ENCODE data around the gene SMYD1.

The SMYD1 gene

DNA sequence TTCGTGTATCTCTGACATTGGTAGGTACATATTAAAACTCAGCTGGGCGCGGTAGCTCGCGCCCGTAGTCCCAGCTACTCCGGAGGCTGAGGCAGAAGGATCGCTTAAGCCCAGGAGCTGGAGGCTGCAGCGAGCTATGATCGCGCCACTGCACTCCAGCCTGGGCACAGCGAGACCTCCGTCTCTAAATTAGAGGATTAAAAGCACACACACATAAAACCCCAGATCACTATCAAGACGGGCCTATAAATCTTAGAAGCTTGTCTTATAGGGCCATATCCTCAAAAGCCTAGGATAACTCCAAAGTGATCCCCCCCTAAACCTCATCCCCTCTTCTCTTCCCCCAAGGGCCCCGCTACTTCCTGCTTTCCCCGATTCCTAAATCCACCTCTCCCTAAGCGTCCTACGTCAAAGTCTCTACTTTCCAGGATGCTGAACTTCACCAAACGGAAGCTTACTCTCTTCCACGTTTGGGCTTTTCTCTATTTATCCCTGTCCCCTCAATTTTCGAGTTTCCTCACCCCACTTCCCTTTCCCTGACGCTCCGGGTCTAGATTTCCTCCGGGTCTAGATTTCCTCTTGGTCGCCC lies 12.7 kb upstream of the SMYD1 start:
- H3K4me3 ChIP-seq (ENCODE audit: low read depth, low read length): peak overlapping the region; percentile 77
- no peak for DNase-seq (ENCODE audit: low read depth)

DNA sequence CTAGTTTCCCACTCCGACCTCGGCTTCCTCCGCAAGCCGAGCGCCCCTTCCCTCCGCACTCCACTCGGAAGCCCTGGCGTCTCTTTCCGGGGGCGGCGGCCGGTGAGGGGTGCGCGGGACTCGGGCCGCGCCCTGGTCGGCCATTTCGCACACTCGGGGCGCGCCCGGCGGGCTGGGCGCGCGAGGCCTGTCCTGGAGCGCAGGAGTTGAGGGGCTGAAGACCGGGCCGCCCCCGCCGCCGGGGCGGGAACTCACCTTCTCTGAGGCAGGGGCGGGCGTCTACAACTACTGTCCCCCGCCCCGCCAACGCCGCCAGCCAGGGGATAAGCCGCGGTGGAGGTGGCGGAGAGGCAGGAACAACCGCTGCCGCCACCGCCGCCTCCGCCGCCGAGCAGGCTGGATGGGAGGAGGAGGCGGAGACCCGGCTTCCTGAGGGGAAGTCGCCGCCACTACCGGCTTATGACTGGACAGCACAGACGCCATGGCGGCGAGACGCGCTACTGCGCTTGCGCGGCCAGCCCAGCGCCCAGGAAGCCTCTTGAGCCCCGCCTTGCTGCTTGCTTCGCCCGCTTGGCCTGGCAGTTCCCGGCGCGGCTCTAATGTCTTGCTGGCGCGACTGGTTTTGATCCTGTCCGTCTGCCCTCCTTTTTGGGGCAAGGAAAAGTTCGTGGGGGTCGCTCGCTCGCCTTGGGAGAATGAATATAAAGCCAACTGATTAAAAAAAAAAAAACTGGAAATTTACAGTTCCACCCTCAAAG lies 12.1 kb upstream of the SMYD1 start, which contains the start of gene KRCC1:
TSS of gene KRCC1 (minus strand) at position 413 of the 758 bp plus-strand sequence. CDS start 27,220 bp downstream, outside the sequence.
- DNase-seq (ENCODE audit: low read depth): peak; percentile 90
- peak within 1 kb of the TSS; percentile 77 for H3K4me3 ChIP-seq (ENCODE audit: low read depth, low read length)

GRCh38 chr2:88057437-88057844 lies 10.2 kb upstream of the SMYD1 start:
- no peak overlapping the region for H3K4me3 ChIP-seq (ENCODE audit: low read depth, low read length)
- no peak for DNase-seq (ENCODE audit: low read depth)

DNA sequence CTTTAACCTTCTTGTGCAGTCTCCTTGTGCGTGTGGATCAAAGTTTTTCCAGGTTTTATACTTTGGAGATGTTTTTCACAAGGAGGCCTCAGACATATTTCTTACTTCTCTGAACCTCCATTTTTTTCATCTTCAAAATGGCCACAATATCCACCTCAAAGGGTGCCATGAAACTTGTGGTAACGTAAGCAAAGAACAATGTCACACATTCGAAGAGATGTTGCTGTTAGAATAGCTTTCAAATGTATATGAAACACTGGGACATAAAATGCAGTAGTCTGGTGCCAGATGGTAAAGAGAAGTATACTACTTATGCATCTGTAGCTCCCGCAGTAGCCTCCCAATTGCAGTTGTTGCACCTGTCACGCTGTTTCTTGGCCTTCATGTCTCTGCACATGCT lies 9.4 kb upstream of the SMYD1 start:
- DNase-seq (ENCODE audit: low read depth): no peak
- H3K4me3 ChIP-seq (ENCODE audit: low read depth, low read length): no peak overlapping the region

DNA sequence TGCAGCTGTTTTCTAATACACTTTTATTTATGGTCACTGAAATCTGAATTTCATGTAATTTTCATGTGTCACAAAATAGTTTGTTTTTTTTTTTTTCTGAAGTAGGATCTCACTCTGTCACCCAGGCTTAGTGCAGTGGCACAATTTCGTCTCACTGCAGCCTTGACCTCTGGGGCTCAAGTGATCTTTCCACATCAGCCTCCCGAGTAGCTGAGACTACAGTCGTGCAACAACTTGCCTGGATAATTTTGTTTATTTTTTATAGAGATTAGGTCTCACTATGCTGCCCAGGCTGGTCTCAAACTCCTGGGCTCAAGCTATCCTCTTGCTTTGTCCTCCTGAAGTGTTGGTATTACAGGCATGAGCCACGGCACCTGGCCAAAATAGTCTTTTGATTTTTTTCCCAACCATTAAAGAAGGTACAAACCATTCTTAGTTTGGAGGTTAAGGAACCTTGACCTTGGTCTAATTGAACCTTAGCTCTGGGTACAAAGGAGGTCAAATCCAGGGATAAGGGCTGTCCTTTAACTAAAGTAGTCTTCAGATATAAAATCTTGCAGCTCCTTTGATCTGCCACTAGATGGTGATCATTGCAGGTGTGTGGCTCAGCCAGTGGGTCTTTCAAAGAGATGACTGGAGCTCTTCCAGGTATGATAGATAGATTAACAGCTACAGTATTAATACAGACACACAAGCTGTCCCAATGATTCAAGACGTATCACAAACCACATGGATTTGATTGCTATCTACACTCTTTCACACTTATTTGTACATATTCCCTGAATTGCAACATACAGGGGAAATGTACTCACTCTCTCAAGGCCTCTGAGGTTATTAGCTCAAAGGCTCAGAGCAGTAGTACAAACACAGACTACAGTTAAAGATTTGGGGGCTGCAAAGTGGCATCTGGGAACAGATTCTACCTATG lies 7.4 kb upstream of the SMYD1 start:
- no peak for DNase-seq (ENCODE audit: low read depth)
- no peak overlapping the region for H3K4me3 ChIP-seq (ENCODE audit: low read depth, low read length)

- DNase-seq (ENCODE audit: low read depth): no peak
- no peak overlapping the region for H3K4me3 ChIP-seq (ENCODE audit: low read depth, low read length)
Measured at GRCh38 chr2:88060907-88061275, 6.7 kb upstream of the SMYD1 start.

DNA sequence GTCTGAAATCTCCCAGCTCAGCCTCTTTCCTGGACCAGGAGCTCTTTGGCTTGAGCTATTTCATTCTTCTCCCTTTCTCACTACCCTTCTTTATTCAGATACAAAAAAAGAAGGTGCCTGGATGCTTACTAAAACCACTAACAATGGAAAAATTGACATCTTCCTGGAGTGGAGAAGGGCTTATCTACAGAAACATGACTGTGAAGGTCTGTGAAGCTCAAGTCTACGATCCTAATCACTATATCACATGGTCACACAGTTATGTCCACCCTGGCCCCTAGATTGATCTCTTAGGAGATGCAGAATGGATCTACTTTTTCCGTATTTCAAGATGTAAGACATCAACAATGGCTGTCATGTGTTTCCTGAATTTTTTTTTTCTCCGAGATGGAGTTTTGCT lies 6.3 kb upstream of the SMYD1 start:
- DNase-seq (ENCODE audit: low read depth): no peak
- no peak overlapping the region for H3K4me3 ChIP-seq (ENCODE audit: low read depth, low read length)

- no peak for DNase-seq (ENCODE audit: low read depth)
- no peak overlapping the region for H3K4me3 ChIP-seq (ENCODE audit: low read depth, low read length)
Measured at GRCh38 chr2:88066543-88066942, 1.1 kb upstream of the SMYD1 start.

GRCh38 chr2:88067189-88067588 lies 436 bp upstream of the SMYD1 start:
- peak; percentile 59 for DNase-seq (ENCODE audit: low read depth)
- no peak overlapping the region for H3K4me3 ChIP-seq (ENCODE audit: low read depth, low read length)

DNA sequence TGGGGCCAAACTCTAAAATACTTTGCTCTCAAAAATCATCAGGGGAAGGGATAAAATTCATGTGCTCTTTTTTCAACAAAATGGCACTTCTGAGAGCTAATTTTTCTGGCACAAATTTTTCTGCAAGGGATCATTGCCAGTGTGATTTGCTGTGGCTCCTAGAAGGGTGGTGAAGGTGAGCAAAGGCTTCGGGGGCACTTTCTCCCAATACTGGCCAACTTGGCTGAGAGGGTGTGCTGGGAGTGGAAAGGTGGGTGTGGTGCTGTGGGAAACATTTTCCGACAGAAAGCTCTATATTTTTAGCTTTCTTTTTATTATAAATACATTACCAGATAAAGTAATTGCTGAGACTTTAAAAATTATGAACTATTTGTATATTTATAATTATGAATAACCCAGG lies 419 bp downstream of the SMYD1 start:
- peak overlapping the region; percentile 32 for H3K4me3 ChIP-seq (ENCODE audit: low read depth, low read length)
- no peak for DNase-seq (ENCODE audit: low read depth)

- no peak overlapping the region for H3K4me3 ChIP-seq (ENCODE audit: low read depth, low read length)
- no peak for DNase-seq (ENCODE audit: low read depth)
Measured at GRCh38 chr2:88069117-88069516, 1.5 kb downstream of the SMYD1 start.

DNA sequence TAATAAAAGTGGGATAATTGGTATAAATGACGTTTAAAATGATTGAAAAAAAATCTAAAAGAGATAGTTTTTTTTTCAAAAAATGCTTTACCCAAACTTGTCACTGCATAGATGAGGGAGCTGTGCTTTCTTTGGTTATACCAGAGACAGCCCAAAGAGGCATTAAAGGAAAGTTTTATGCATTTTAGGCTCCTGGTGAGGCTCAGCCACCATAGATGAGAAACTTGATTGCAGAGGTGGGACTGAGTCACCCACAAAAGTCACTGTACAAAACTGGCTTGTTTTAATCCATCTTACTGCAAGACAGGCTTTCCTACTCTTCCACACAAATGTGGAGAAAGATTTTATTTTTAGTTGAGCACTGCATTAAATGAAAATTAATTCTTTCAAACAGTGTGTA lies 2.4 kb downstream of the SMYD1 start:
- no peak overlapping the region for H3K4me3 ChIP-seq (ENCODE audit: low read depth, low read length)
- DNase-seq (ENCODE audit: low read depth): no peak

DNA sequence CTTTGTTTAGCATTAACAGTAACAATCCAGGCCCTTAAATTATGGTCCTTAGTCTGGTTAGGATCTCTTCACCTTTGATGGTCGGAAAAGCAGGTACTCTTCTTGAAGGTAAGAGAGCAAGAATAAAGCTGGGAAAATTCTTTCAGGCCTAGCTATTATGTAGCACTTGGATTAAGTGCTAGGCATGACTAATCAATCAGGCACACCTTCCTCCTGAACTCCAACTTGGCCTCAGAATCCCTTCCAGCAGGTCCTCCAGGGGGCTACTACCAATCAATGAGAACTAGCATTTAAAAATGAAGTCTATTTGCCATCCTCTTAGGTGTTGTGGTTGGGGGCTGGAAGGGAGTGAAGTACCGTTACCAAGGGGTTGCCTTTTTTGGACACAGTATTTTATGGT lies 3.7 kb downstream of the SMYD1 start:
- DNase-seq (ENCODE audit: low read depth): no peak
- no peak overlapping the region for H3K4me3 ChIP-seq (ENCODE audit: low read depth, low read length)

DNA sequence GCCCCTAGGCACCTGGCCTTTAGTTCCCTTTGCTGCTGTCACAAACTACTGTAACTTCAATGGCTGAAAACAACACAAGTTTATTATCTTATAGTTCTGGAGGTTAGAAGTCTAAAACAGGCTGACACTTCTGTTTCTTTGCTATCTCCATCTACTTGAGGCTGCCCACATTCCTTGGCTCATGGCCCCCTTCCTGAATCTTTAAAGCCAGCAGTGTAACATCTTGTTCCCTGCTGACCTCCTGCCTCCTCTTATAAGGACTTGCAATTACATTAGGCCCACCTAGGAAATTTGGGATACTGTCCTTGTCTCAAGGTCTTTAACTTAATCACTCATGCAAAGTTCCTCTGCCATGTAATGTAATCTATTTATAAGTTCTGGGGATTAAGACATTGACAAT lies 6.5 kb downstream of the SMYD1 start:
- H3K4me3 ChIP-seq (ENCODE audit: low read depth, low read length): no peak overlapping the region
- no peak for DNase-seq (ENCODE audit: low read depth)

- no peak overlapping the region for H3K4me3 ChIP-seq (ENCODE audit: low read depth, low read length)
- DNase-seq (ENCODE audit: low read depth): peak; percentile 71
Measured at GRCh38 chr2:88074854-88075292, 7.2 kb downstream of the SMYD1 start.

DNA sequence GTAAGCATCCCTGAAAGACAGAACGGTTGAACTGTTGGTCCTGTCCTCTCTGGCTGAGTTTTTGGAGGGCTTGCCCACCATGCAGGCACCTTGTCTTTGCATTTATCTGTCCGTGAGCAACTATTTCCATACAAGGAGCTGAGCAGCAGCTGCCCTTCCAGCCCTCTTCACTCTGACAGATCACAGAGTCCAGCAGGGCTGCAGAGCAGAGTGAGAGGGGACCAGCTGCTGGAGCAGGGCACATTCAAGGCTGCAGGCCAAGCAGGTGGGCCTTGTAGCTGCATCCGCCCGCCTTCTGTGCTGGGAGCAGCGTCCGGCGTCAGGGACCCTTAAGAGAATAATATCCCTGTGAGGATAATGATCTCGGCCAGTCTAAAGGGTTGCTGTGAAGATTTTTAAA lies 9.5 kb downstream of the SMYD1 start:
- H3K4me3 ChIP-seq (ENCODE audit: low read depth, low read length): no peak overlapping the region
- DNase-seq (ENCODE audit: low read depth): no peak

DNA sequence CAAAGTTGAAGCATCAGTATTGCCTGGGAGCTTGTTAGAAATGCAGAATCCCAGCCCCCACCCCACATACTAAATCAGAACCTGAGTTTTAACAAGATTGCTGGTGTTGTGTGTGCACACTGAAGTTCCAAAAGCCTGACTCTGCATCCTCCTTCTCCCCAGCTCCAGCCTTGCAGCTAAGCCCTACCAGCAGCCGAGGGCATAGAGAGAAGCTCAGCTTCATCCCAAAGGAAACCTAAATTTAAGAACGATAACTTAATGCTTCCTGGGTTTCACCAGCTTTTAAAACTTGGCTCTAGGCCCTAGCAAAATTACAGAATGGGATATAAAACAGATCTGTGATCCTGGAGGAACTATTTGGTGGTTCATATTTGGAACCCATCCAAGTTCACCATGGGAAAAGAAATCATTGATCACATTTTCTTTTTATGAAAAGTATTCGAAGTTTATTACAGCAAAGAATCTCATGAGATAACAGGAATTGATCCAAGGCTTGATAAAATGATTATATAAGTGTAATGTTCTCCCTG lies 11.1 kb downstream of the SMYD1 start:
- DNase-seq (ENCODE audit: low read depth): no peak
- no peak overlapping the region for H3K4me3 ChIP-seq (ENCODE audit: low read depth, low read length)

DNA sequence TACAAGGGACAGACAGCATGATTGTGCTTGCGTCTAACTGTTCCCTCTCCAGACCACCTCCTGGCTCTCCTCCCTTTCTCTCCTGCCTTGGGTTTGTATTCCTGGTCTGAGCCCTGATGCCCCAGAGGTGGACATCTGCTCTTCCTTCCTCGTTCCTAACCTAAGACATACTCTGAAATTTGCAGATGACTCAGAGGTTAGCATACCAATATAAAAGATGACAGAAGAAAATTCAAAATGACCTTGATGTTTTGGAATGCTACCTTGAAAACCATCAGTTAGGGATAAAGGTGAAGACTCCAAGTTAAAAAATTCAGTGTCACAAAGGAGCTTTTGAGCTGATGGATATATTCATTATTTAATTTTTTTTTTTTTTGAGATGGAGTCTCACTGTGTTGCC lies 12.9 kb downstream of the SMYD1 start:
- no peak for DNase-seq (ENCODE audit: low read depth)
- no peak overlapping the region for H3K4me3 ChIP-seq (ENCODE audit: low read depth, low read length)

GRCh38 chr2:88081924-88082608 lies 14.4 kb downstream of the SMYD1 start:
- no peak for DNase-seq (ENCODE audit: low read depth)
- no peak overlapping the region for H3K4me3 ChIP-seq (ENCODE audit: low read depth, low read length)
